Stimulated activated CD4-positive, alpha-beta T cell treated with anti-CD3 and anti-CD28 coated beads, Interleukin-2, amount 100 ng/mL, for 4 hours (primary cell): ENCODE measurements around the gene CTTNBP2.

Source experiments
- DNase-seq: peaks from one replicate; pipeline ENCODE4 v3.0.0-alpha.2; 2020; ENCODE audit warnings: low read depth

The CTTNBP2 gene

DNA sequence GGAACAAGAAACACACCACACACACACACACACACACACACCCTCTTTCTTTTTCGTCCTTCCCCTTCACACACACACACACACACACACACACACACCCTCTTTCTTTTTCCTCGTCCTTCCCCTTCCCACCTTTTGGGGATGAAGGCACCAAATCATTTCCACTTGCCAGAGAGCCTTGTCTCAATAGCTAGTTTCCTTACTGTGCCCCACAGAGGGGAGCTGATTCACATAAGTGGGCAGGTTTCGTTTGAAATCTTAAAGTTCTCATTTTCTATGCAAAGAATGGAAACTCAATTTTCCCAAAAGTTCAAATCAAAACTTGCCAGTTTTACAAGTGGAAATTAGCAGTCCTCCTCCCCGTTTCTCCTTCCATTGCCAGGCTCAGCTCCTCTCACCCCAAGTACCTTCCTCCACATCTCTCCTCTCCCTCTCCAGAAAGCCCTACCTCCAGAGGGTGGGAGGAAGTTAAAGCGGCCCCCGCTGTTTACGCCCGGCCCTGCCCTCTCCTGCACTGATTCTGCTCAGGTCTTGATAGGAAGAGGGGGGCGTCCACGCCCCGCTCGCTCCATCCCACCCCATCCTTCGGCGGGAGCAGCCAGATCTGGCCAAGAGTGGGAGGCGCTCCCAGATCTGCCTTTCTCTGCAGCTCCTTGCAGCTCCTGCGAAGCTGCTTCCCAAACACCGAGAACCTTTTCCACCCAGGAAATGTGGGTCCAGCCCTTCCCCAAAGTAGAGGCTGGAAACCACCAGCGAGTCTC lies 1.3 kb downstream of the CTTNBP2 start:
- no peak for DNase-seq

DNA sequence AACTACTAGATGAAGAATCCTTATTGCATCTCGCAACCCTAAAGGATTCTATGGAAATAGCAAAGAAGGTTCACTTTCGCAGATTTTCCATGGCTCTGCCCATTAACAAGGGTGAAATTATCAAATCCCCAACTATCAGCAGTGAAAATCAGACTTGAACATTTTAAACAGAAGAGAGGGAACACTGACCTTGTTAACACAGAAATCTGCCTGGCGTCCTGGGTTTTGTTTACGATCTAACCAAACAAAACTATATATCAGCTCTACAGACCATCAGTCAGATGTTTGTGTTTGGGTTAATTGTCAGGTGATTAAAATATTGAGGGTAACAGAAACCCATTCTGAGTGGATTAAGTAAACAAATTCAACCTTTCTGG lies 1.9 kb downstream of the CTTNBP2 start:
- no peak for DNase-seq

DNA sequence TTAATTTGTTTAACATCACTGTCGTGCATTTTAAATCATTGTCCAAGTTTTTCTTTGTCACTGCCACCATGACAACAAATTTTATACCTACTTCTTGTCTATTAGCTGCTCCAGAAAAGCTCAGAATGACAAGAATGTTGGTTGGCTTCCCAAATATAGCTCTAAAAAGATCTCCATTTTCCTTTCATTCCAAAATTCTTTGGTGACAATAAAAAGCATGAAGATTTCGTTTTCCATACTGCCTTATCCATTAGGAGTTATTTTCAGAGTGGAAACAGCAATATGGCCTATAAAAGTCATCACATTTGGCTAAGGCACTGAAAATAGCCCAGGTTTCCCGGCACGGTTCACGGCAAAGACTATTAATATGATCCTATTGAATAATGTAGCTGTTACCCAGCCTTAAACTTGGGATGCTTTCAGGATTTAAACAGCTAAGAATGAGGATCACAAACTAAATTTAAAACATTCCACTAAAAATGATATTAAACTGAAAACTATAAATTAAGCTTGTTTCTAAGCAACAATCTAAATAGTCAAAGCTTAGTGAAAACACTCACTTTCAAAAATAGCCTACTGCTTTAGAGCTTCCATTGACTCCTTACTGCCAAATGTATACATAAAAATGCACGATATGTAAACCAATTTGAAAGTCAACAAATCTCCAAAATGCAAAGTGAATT lies 2.7 kb downstream of the CTTNBP2 start:
- DNase-seq = no peak

DNA sequence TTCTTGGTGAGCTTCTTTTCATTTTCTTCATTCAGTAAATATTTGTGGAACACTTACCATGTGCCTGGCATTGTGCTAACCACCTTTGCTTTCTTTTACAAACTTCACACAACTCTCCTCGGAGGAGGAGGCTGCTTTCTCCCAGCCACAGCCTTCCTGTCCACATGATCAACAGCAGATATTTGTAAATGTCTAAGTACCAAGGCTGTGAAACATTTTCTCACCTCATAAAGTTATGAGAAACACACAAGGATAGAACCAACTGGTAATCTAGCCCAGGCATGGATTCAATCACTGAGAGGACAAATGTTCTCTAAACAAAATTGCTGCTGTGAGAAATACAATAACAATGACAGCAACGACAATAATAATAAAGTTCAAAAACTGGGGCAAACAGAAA lies 3.9 kb downstream of the CTTNBP2 start:
- DNase-seq = no peak

DNA sequence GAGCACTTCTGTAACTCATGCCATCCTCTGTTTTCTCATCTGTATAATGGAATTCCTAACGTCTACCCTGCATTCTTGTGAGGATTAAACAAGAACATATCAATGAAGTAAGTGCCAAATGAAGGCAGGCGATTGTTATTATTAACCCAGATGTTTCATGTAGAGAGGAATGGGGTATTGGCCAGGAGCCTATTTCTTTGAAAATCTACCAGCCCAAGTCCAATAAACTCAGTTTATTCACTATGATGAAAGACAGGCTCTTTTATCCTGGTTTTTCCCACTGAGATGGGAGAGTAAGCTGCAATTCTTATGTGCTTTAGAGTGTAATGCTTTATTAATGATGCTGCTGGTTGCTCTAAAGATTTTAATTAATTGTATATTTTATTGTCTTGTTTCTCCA lies 9.6 kb downstream of the CTTNBP2 start:
- no peak for DNase-seq

DNA sequence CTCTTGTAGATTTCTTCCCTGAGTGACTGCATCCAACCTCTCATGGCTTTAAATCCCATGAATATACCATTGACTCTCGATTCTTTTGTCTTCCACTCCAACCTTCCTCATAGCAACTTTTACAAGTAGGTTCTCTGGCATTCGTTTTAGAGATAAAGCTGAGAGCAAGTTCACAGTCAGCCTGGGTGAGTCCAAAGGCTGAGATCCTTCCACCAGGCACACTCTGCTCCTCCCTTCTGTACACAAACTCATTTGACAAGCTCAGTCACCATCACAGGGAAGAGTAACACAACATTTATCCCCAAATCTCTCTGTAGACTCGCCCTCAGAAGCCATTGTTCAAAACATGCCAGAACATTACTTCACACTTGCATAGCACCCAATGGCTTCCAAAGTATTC lies 10.9 kb downstream of the CTTNBP2 start:
- no peak for DNase-seq

DNA sequence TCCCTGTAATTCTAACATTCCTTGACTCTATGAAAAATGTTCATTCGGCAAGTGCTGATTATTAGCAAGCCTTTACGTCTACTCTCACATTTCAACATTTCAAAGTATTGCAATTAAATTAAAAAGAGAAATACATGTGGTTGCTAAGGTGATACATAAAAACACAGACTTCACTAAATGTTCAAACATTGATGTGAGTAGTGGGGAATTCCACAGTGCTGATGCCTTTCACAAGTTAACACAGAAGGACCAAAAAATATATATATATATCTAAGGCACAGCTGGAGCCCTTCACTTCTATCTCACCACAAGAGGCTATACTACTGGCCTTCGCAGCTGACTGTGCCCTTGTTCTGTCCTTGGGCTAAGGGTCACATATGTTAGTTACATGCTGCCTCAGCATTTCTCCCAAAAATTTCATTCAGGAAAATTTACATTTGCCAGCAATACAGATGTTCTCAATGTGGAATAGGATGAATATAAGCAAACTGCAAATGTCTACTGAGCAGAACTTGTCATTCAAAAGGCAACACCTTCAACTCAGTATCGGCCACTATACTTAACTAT lies 13.9 kb downstream of the CTTNBP2 start:
- no peak for DNase-seq

DNA sequence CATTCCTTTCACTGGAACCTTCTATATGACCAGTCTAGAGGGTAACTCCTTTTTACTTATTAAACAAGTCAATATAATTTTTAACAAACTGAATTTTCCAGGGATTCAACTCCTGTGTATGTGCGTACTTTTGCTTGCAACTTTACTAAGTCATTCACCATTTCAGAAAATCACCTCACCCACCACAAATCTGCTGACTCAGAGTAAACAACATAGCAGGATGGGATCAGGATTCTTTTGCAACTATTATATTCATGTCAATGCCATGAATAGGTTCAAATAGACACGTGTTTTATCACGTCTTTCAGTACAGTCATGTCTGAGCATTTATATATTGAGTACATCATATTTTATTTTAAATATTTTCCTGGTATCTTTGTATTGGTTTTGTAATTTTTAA lies 14.5 kb downstream of the CTTNBP2 start:
- no peak for DNase-seq

DNA sequence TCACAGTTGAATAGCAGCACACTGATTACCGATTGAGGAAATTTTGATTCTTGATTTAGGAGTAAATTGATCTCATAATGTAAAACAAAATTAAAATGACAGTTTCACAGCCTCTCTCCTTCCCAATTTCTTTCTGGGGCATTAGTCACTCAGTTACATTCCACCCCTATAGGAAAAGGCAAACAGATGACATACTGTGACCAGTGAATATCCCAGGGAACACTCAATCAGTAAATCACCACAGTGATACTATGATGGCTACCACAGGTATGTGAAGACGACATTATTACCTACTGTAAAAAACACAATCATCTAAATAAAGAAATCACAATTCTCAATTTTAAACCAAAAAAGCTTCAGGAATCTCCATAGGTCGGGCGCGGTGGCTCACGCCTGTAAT lies 15.5 kb downstream of the CTTNBP2 start:
- DNase-seq = no peak

DNA sequence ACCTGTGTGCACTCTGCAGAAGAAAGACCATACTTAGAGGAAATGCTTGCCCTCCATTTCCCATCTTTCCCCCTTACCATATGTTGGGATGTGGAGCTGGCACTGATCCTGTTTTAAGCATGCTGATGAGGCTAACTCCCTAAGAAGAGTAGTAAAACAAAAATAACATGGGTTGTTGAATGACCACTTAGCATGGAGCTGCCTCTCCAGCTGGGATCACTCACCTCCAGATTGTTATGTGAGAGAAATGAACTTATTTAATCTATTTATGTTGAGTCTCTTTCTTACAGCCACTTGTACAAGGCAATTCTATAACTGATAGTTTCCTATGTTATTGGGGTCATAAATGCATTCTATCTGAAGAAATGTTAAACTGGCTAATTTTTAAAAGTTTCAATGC lies 17.0 kb downstream of the CTTNBP2 start:
- no peak for DNase-seq

DNA sequence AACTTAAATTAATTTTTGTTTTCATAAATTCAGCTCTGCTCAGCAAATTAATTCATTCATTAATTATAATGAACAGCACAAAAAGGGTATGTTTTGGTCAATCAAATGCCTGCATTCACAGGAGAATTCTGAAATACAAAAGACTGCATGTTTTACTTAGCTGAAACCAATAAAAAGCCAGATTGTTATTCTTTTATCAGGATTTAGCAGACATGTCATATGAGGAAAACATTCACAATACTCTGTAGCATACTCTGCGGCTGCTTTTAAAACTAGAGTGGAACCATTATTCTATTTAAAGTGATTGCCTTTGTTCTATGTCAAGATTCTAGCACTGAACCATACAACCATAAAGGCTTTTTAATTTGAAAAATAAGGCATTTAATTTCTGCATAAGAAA lies 19.1 kb downstream of the CTTNBP2 start:
- DNase-seq = no peak

DNA sequence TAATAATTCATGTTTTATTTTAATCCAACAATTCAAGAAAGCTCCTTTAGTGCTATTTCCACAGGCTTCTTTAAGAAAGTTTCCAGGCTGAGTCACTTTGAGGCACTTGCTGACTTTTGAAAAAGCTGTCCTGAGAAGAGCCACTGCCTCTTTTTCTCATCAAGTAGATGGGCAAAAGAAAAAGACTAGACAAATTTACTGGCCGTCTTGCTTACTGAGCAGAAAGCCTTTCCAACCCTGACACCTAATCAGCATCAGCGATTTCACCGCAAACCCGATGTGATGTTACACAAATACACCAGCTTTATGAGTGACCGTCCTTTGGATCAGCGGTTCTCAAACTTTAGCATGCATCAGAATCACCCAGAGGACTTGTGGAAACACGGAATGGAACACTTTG lies 24.3 kb downstream of the CTTNBP2 start:
- DNase-seq = no peak

DNA sequence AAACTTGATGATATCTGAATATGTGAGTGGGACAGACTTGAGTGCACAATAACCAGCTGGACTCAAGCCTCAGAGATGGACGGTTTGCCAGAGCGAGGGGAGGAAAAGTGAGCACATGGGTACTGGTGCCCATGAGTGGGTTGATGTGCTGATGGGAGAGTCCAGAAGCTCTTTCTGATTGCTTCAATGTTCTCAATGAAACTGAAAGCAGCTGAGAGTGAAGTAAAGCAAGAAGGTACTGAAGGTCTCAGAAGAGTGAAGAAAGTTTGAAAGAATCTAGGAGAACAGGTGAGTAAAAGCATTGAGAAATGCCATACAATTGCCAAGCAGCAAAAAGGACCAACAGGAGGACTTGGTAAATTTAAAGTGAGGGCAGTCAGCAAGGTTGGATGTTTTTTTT lies 28.6 kb downstream of the CTTNBP2 start:
- no peak for DNase-seq

DNA sequence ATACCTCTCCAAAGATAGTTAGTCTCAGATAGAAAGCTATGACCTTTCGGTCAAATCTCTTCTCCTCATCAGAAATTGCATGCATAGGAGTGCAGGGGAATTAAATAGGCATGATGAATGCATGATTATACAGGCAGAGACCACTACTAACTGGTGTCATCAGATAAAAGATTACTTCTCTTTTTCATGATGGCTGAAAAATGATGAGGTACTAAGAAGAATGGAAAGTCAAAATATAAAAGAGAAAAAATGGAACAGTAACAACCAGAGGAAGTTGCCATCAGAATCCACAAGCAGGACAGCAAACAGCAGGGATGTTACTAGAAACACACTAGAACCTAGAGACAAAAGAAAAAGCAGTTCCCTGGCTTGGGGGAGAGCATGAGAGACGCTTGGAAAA lies 31.6 kb downstream of the CTTNBP2 start:
- DNase-seq = no peak

DNA sequence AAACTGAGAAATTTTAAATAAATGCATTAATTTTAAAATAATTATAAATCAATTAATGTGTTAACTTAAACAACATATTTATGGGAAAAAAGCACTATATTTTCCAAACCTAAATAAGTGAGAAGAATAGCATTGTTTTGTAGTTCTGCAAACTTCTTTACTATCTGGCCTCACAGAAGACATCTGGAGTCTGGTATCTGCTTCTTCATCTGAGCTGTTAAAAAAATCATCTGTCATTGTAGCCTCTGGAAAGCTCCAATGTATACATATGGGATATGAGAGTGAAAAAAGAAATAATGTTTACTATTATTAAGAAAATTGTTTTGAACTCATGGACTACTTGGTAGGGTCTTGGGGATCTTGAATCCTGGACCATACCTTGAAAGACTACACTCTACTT lies 32.2 kb downstream of the CTTNBP2 start:
- no peak for DNase-seq

DNA sequence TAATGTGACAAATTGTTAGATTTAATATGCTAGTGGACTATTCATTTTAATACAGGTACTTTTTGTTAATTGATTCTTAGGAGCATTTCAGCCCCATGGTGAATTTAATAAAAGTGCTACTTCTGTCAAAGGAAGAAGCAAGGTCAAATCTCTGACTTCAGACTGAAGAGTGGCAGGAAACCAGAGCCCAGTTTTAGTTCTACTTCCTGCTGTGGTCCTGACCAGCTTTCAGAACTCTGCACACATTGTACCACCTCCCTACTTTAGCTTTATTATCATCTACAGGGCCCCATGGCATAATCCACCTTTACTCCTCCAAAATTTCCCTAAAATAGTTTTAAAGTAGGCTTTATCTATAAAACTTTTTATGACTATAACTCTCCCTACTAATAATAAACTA lies 33.7 kb downstream of the CTTNBP2 start:
- no peak for DNase-seq

DNA sequence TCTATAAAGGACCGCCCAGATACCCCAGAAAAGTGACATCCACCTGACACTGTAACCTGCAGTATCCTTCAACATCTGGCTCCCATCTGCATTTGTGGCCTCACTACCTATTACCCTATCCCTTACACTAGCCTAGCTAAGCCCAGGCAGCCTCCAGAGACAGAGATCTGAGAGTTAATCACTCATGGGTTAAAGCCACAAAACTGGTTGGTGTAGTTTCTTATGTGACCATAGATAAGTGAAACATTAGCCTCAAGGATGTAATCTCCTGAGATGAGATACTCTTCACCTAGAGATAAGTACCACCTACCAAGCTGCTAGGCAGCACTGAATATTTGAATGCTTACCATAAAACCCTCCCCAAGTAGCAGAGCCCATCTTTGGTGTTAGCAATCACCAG lies 35.4 kb downstream of the CTTNBP2 start:
- DNase-seq = no peak

DNA sequence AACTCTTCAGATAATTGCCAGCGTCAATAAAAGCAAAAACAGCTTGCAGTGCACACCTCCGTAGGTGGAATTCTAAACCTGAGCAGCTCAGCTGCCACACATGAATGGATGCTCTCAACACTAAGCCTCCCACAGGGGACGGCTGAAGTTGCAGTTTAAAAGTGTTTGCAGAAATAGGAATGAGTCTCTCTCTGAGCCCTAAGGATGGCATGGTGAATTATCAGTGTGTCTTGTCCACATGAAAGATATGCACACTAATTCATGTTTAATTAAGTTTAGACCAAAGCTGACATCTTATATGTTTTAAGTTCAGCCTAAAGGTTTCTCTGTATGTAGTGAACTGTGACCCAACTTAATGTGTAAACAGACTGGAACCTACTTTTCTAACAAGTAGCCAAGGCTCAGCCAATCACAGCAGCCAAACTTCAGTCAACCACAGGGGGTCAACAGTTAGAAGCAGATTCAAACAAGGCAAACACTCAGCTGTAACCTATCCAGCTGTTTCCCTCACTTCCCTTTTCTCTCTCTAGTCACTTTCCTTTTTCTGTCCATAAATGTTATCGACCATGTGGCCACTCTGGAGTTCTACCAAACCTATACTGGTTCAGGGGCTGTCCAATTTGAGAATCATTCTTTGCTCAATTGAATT lies 38.1 kb downstream of the CTTNBP2 start:
- DNase-seq = no peak

DNA sequence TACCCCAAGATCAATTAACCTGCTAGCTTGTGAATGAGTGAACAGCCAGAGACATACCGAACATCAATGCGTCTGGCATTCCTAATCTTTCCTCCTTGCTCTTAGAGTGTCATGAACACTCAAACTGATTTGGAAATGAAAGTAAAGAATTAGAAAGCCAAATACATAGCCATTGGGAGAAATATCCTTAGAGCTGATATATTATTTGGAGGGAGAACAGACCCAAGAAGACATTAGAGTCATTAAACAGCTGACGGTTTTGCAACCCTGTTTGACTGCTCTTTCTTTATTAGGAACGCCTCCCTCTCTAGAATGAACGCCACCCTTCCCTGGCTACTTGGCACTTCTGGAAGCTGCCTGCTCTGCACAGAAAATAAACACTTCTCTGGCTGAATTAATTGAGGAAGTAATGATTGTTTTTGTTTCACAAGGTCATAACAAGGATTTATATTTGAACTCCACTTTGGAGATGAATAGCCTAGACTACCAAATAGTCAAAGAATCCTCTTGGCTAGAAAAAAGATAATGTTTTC lies 42.8 kb downstream of the CTTNBP2 start:
- no peak for DNase-seq

DNA sequence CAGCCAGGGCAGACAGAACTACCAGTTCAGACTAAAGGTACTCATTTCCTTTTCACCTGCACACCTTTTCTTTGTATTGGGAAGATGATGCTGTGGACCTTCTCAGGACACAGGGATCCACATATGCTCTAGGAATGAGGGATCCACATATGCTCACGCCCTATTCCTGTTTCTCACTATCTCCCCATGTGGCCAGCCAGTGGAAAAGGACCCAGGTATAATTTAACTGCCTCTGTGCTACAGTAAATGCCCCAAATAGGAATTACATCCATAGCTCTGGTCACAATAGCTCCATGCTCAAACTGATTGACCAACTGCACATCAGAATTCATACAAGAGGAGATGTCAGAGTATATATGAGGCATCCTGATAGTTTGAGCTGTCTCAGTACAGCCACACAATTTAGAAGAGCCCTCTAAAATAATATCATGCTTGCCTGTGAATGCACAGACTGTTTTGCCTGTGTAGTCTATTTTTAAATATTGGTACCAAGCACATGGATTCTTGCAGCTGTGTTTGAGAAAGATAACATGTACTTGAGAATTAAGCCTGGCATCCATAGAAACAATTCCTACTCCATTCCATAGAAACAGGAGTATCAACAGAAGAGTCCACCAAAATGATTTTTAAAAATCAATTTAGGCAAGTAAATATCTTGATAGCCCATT lies 43.7 kb downstream of the CTTNBP2 start:
- no peak for DNase-seq

DNA sequence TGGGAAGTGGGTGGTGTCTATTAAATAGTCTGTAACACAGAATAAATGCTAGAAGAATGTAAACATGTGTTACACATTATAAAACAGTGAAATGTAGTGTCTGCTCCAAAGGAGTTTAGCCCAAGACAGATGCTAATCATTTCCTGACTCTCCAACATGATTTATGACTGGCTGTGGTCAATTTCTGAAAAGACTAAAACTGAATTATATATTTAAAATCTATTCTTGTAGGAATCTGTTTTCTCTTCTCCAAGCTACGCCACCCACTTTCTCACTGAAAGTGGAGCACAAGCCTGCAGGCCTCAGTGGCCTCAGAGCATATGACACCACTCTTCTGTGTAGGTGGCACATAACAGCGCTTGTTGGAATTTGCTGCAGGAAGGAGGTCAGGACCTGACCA lies 44.4 kb downstream of the CTTNBP2 start:
- DNase-seq = no peak

DNA sequence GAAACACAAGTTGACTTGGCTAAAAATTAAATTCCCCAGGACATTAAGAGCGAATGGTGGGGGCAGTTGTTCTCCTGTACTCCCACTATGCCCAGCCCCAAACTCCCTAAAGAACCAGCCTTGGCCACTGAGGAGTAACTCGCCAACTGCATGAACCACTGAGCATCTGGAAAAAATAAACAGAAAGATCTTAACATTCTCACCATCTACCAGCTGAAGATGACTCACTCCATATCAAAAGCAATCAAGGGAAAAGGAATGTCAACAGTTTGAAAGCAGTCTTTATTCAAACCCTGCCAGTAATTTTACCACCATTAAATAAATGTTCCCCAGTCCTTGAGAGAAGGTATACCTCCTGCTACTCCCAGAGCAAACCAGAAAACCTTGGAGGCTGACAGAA lies 45.4 kb downstream of the CTTNBP2 start:
- DNase-seq = no peak
